Thyroid gland (tissue), 4 donors: ENCODE measurements around the gene GPR158.

ENCODE experiments used
- POLR2A ChIP-seq, 2 donors: fragments of 450-650 bp; IDR thresholded peaks; one replicate each; pipeline ENCODE4 v1.6.1; 2017; ENCODE audit warnings: antibody characterized with exemption in 2 of 2, mild to moderate bottlenecking in 2 of 2, moderate library complexity in 1 of 2
- TF ChIP-seq, protein P1 (sequence below), 6 experiments: fragments of 200-600 bp in 3 of 6; fragments of 450-650 bp in 3 of 6; sonication (generic) in 3 of 6; IDR thresholded peaks; one replicate each; pipeline ENCODE4 v1.5.1; 2016 to 2019; ENCODE audit warnings: antibody characterized with exemption in 6 of 6, mild to moderate bottlenecking in 2 of 6, inconsistent platforms in 1 of 6, moderate library complexity in 1 of 6

- TF ChIP-seq, protein P1, sequence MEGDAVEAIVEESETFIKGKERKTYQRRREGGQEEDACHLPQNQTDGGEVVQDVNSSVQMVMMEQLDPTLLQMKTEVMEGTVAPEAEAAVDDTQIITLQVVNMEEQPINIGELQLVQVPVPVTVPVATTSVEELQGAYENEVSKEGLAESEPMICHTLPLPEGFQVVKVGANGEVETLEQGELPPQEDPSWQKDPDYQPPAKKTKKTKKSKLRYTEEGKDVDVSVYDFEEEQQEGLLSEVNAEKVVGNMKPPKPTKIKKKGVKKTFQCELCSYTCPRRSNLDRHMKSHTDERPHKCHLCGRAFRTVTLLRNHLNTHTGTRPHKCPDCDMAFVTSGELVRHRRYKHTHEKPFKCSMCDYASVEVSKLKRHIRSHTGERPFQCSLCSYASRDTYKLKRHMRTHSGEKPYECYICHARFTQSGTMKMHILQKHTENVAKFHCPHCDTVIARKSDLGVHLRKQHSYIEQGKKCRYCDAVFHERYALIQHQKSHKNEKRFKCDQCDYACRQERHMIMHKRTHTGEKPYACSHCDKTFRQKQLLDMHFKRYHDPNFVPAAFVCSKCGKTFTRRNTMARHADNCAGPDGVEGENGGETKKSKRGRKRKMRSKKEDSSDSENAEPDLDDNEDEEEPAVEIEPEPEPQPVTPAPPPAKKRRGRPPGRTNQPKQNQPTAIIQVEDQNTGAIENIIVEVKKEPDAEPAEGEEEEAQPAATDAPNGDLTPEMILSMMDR (IDR thresholded peaks at IDR 0.05), result no peak
- no peak for TF ChIP-seq POLR2A (IDR thresholded peaks at IDR 0.05)
These were observed 293.1 kb downstream of the GPR158 start for GRCh38 chr10:25467881-25468280.
